COLO829 (cell line): ENCODE measurements around the gene OGFOD2.
A peak's percentile ranks its signal among the peaks of the same experiment; 100 is the strongest.

Source experiments
- DNase-seq: peaks from one replicate; pipeline ENCODE4 v3.0.0; 2012; ENCODE audit warnings: low spot score

OGFOD2 gene

GRCh38 chr12:122977655-122978392, 2.8 kb downstream of the OGFOD2 start:
- DNase-seq: no peak

- no peak for DNase-seq
Measured at GRCh38 chr12:122978507-122978955, 3.5 kb downstream of the OGFOD2 start.

- no peak for DNase-seq
Measured at GRCh38 chr12:122979001-122979907, 4.2 kb downstream of the OGFOD2 start.

GRCh38 chr12:122979908-122980182, 4.8 kb downstream of the OGFOD2 start:
- no peak for DNase-seq

- DNase-seq: peak; percentile 53
Measured at GRCh38 chr12:122980183-122981035, 5.4 kb downstream of the OGFOD2 start, which contains the start of gene ARL6IP4. TSS of gene ARL6IP4 (plus strand) at chr12:122980681. CDS start at chr12:122981140, 459 bp downstream.

- no peak for DNase-seq
Measured at GRCh38 chr12:122981036-122981471, 6.0 kb downstream of the OGFOD2 start.

- DNase-seq: no peak
Measured at GRCh38 chr12:122981587-122982476, 6.8 kb downstream of the OGFOD2 start.

- DNase-seq: no peak
Measured at GRCh38 chr12:122982477-122982815, 7.4 kb downstream of the OGFOD2 start.

- DNase-seq: no peak
Measured at GRCh38 chr12:122982963-122983788, 8.1 kb downstream of the OGFOD2 start.

GRCh38 chr12:122983789-122984515, 8.9 kb downstream of the OGFOD2 start:
- DNase-seq: no peak

- DNase-seq: no peak
Measured at GRCh38 chr12:122984612-122985337, 9.7 kb downstream of the OGFOD2 start.

GRCh38 chr12:122985338-122986257, 10.6 kb downstream of the OGFOD2 start:
- DNase-seq: no peak

GRCh38 chr12:122986258-122986871, 11.3 kb downstream of the OGFOD2 start:
- no peak for DNase-seq

- no peak for DNase-seq
Measured at GRCh38 chr12:122987086-122987951, 12.3 kb downstream of the OGFOD2 start.

GRCh38 chr12:122988036-122988435, 13.0 kb downstream of the OGFOD2 start:
- DNase-seq: no peak

GRCh38 chr12:122988612-122989212, 13.7 kb downstream of the OGFOD2 start:
- DNase-seq: no peak
